ENCODE measurements around the gene AFAP1L2. TPM values are rescaled to one million over a fixed set of nuclear protein-coding genes. Genes with fewer than 3 reads are reported as not detected.

AFAP1L2 gene
- total RNA-seq, 2 donors from 2014 or later: 16.1 to 34.1 TPM

- no peak overlapping the region for H3K4me3 ChIP-seq
- no peaks in the 10 kb centered on the region for H3K9me3 ChIP-seq
- H3K27ac ChIP-seq: no peak overlapping the region
- 84% methylated on average over 2 of the region's 2 CpGs for WGBS
- H3K27me3 ChIP-seq (replicated peaks; ENCODE audit: insufficient read depth): no peaks in the 10 kb centered on the region
- TF ChIP-seq POLR2A (IDR thresholded peaks at IDR 0.05) (no peak), POLR2AphosphoS5 (IDR thresholded peaks at IDR 0.05) (no peak), CTCF (IDR thresholded peaks at IDR 0.05) (no peak)
- no peak for DNase-seq (ENCODE audit: low spot score)
- H3K4me1 ChIP-seq (replicated peaks): no peaks in the 10 kb centered on the region
- intact Hi-C loops (cut with DNase I): loop anchor here (5.0 kb wide), 1 partner anchor 42 kb away; the partner anchor contains the start of gene AFAP1L2
- H3K36me3 ChIP-seq: no peaks in the 10 kb centered on the region
Measured at GRCh38 chr10:114359953-114360345, 44.4 kb downstream of the AFAP1L2 start.

- Histone ChIP-seq H3K27ac (no peak overlapping the region), H3K27me3 (replicated peaks; ENCODE audit: insufficient read depth) (no peaks in the 10 kb centered on the region), H3K9me3 (no peaks in the 10 kb centered on the region), H3K4me3 (no peak overlapping the region), H3K36me3 (no peaks in the 10 kb centered on the region), H3K4me1 (replicated peaks) (no peaks in the 10 kb centered on the region)
- 79% methylated on average over 3 of the region's 3 CpGs for WGBS
- no peak for DNase-seq (ENCODE audit: low spot score)
- intact Hi-C loops (cut with DNase I): loop anchor here (5.0 kb wide), 1 partner anchor 43 kb away; the partner anchor contains the start of gene AFAP1L2
- TF ChIP-seq POLR2AphosphoS5 (IDR thresholded peaks at IDR 0.05) (no peak), POLR2A (IDR thresholded peaks at IDR 0.05) (no peak), CTCF (IDR thresholded peaks at IDR 0.05) (no peak)
Measured at GRCh38 chr10:114359041-114359952, 45.0 kb downstream of the AFAP1L2 start.

- H3K27ac ChIP-seq: peak overlapping the region in 1 of 2 donors; percentile 33
- no peaks in the 10 kb centered on the region for H3K9me3 ChIP-seq
- H3K4me3 ChIP-seq: no peak overlapping the region
- intact Hi-C loops (cut with DNase I): loop anchor here (5.0 kb wide), 1 partner anchor 45 kb away; the partner anchor contains the start of gene AFAP1L2
- WGBS: 54% methylated on average over 2 of the region's 2 CpGs
- TF ChIP-seq CTCF (IDR thresholded peaks at IDR 0.05): no peak
- TF ChIP-seq POLR2AphosphoS5 (IDR thresholded peaks at IDR 0.05): no peak
- no peak for TF ChIP-seq POLR2A (IDR thresholded peaks at IDR 0.05)
- no peak for DNase-seq (ENCODE audit: low spot score)
- H3K4me1 ChIP-seq (replicated peaks): no peaks in the 10 kb centered on the region
- H3K36me3 ChIP-seq: no peaks in the 10 kb centered on the region
- no peaks in the 10 kb centered on the region for H3K27me3 ChIP-seq (replicated peaks; ENCODE audit: insufficient read depth)
Measured at GRCh38 chr10:114357515-114357996, 46.7 kb downstream of the AFAP1L2 start.

GRCh38 chr10:114356751-114357514 lies 47.4 kb downstream of the AFAP1L2 start:
- no peaks in the 10 kb centered on the region for H3K36me3 ChIP-seq
- no peaks in the 10 kb centered on the region for H3K4me1 ChIP-seq (replicated peaks)
- TF ChIP-seq POLR2AphosphoS5 (IDR thresholded peaks at IDR 0.05) (peak; percentile 51), CTCF (IDR thresholded peaks at IDR 0.05) (no peak)
- no peak overlapping the region for H3K4me3 ChIP-seq
- no peak for DNase-seq (ENCODE audit: low spot score)
- H3K27ac ChIP-seq: peak overlapping the region; percentile 17 to 38
- intact Hi-C loops (cut with DNase I): loop anchor here (5.0 kb wide), 1 partner anchor 45 kb away; the partner anchor contains the start of gene AFAP1L2
- H3K9me3 ChIP-seq: no peaks in the 10 kb centered on the region
- no peaks in the 10 kb centered on the region for H3K27me3 ChIP-seq (replicated peaks; ENCODE audit: insufficient read depth)
- 17% methylated on average over 3 of the region's 3 CpGs for WGBS

Measured in prostate gland (tissue), 2 donors.